BLaER1 (cell line): Measurements from ENCODE around the gene CYB5B.

Experiments used
- H3K27ac ChIP-seq: shearing (Covaris generic); formaldehyde crosslinking; 2 replicates; pipeline ENCODE4 v1.8.1; 2022
- H3K27me3 ChIP-seq: shearing (Covaris generic); formaldehyde crosslinking; 2 replicates; pipeline ENCODE4 v1.8.1; 2022
- H3K36me3 ChIP-seq: shearing (Covaris generic); formaldehyde crosslinking; 2 replicates; pipeline ENCODE4 v1.8.1; 2022
- H3K4me1 ChIP-seq: shearing (Covaris generic); formaldehyde crosslinking; 2 replicates; pipeline ENCODE4 v1.8.1; 2022
- H3K4me2 ChIP-seq: shearing (Covaris generic); formaldehyde crosslinking; 2 replicates; pipeline ENCODE4 v1.8.1; 2022
- H3K4me3 ChIP-seq: shearing (Covaris generic); formaldehyde crosslinking; 2 replicates; pipeline ENCODE4 v1.8.1; 2022
- H3K9ac ChIP-seq: shearing (Covaris generic); formaldehyde crosslinking; 2 replicates; pipeline ENCODE4 v1.8.1; 2022
- H3K9me3 ChIP-seq: shearing (Covaris generic); formaldehyde crosslinking; 2 replicates; pipeline ENCODE4 v1.8.1; 2022
- H4K20me1 ChIP-seq: shearing (Covaris generic); formaldehyde crosslinking; 2 replicates; pipeline ENCODE4 v1.8.1; 2022
- Cebpa-rat ChIP-seq: shearing (Covaris generic); IDR thresholded peaks from 2 replicates; pipeline ENCODE4 v1.8.1; 2022

CYB5B gene

GRCh38 chr16:69467080-69467479 is 42.7 kb downstream of the CYB5B start:
- Histone ChIP-seq H3K27ac (no peak overlapping the region), H3K9me3 (no peaks in the 10 kb centered on the region), H4K20me1 (peaks cover 25% of the 10 kb centered on the region), H3K27me3 (no peaks in the 10 kb centered on the region), H3K4me3 (no peak overlapping the region), H3K4me1 (peaks cover 77% of the 10 kb centered on the region), H3K9ac (no peak overlapping the region), H3K4me2 (no peak overlapping the region), H3K36me3 (peaks cover 13% of the 10 kb centered on the region)
- no peak for TF ChIP-seq Cebpa-rat

DNA sequence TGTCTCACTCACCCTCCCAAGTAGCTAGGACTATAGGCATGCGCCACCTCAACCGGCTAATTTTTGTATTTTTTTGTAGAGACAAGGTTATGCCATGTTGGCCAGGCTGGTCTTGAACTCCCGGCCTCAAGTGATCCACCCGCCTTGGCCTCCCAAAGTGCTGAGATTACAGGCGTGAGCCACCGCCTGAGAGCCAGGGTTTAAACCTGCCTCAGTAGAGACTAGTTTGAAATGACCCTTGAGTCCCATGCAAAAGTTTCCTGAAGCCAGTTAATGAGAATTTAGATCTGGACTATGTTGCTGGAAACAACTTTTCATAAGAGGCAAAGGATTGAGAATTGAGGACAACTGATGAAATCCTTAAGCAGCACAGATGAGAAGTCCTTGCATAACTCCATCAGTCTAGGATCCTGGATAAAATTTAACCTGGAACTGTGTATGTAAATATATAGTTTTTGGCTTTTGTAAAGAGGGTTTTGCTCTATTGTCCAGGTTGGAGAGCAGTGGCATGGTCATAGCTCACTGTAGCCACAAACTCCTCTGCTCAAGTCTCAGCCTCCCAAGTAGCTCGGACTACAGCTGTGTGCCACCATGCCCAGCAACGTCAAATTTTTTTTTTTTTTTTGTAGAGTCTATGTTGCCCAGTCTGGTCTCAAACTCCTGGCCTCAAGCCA is 43.2 kb downstream of the CYB5B start:
- Histone ChIP-seq H3K27me3 (no peaks in the 10 kb centered on the region), H3K4me3 (no peak overlapping the region), H4K20me1 (peaks cover 25% of the 10 kb centered on the region), H3K27ac (no peak overlapping the region), H3K36me3 (peaks cover 9% of the 10 kb centered on the region), H3K9me3 (no peaks in the 10 kb centered on the region), H3K4me1 (peaks cover 77% of the 10 kb centered on the region), H3K9ac (no peak overlapping the region), H3K4me2 (peak overlapping the region; percentile 64)
- no peak for TF ChIP-seq Cebpa-rat

DNA sequence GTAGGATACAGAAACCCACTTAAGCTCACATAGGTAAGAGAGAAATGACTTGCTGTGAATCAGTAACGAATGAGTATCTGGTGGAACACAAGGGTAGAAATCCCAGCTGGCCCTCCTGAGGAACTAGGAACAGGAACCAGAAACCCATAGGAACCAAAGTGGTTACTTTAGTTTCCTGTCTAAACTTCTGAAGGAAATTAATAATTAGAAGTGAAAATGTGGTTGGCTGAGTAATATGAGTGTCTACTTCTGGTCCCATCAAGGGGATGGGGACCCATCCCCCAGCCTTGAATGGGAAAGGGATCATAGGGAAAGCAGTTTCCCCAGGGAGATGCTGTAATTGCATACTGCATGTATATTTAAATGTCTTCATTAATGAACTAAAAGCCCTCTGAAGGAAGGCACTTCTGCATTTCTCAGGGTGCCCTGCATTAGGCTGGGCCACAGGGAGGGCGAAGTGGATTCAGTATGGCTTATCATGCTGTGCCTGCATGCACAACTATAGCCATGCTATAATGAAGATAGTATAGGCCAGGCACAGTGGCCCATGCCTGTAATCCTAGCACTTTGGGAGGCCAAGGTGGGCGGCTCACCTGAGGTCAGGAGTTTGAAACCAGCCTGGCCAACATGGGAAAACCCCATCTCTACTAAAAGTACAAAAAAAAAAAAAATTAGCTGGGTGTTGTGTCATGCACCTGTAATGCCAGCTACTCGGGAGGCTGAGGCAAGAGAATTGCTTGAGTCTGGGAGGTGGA is 45.6 kb downstream of the CYB5B start:
- Histone ChIP-seq H3K27ac (0 out of 2 replicates have a peak overlapping the region, but pooled peaks have one; percentile 39), H3K27me3 (no peaks in the 10 kb centered on the region), H3K4me3 (0 out of 2 replicates have a peak overlapping the region, but pooled peaks have one; percentile 26), H3K36me3 (no peaks in the 10 kb centered on the region), H3K4me1 (peaks cover 61% of the 10 kb centered on the region), H3K9ac (no peak overlapping the region), H3K9me3 (no peaks in the 10 kb centered on the region), H3K4me2 (peak overlapping the region; percentile 64), H4K20me1 (peaks cover 23% of the 10 kb centered on the region)
- no peak for TF ChIP-seq Cebpa-rat

GRCh38 chr16:69471121-69471520 is 46.7 kb downstream of the CYB5B start:
- Histone ChIP-seq H3K27me3 (no peaks in the 10 kb centered on the region), H3K4me3 (no peak overlapping the region), H3K4me1 (peaks cover 50% of the 10 kb centered on the region), H3K36me3 (no peaks in the 10 kb centered on the region), H3K9ac (no peak overlapping the region), H3K27ac (no peak overlapping the region), H4K20me1 (peaks cover 17% of the 10 kb centered on the region), H3K9me3 (no peaks in the 10 kb centered on the region), H3K4me2 (peak overlapping the region; percentile 64)
- no peak for TF ChIP-seq Cebpa-rat

GRCh38 chr16:69474408-69474807 is 50.0 kb downstream of the CYB5B start:
- Histone ChIP-seq H4K20me1 (peaks cover 11% of the 10 kb centered on the region), H3K9ac (no peak overlapping the region), H3K4me3 (no peak overlapping the region), H3K27me3 (no peaks in the 10 kb centered on the region), H3K9me3 (no peaks in the 10 kb centered on the region), H3K4me2 (no peak overlapping the region), H3K27ac (no peak overlapping the region), H3K4me1 (peaks cover 39% of the 10 kb centered on the region), H3K36me3 (no peaks in the 10 kb centered on the region)
- TF ChIP-seq Cebpa-rat, result no peak

GRCh38 chr16:69476920-69477443 is 52.6 kb downstream of the CYB5B start:
- H3K27me3 ChIP-seq, result no peaks in the 10 kb centered on the region
- H3K4me3 ChIP-seq, result no peak overlapping the region
- H3K36me3 ChIP-seq, result no peaks in the 10 kb centered on the region
- peaks cover 29% of the 10 kb centered on the region for H3K4me1 ChIP-seq
- H3K9me3 ChIP-seq, result no peaks in the 10 kb centered on the region
- no peaks in the 10 kb centered on the region for H4K20me1 ChIP-seq
- peak overlapping the region; percentile 34 for H3K4me2 ChIP-seq
- TF ChIP-seq Cebpa-rat, result no peak
- H3K27ac ChIP-seq, result no peak overlapping the region
- no peak overlapping the region for H3K9ac ChIP-seq

- Histone ChIP-seq H3K36me3 (no peaks in the 10 kb centered on the region), H3K27me3 (no peaks in the 10 kb centered on the region), H3K4me3 (no peak overlapping the region), H3K4me2 (peak overlapping the region; percentile 34), H3K4me1 (peaks cover 34% of the 10 kb centered on the region), H3K27ac (no peak overlapping the region), H3K9me3 (no peaks in the 10 kb centered on the region), H4K20me1 (no peaks in the 10 kb centered on the region), H3K9ac (no peak overlapping the region)
- TF ChIP-seq Cebpa-rat, result no peak
Measured at GRCh38 chr16:69477546-69477945, 53.1 kb downstream of the CYB5B start.

- TF ChIP-seq Cebpa-rat, result no peak
- H3K9ac ChIP-seq, result no peak overlapping the region
- H4K20me1 ChIP-seq, result no peaks in the 10 kb centered on the region
- H3K4me3 ChIP-seq, result no peak overlapping the region
- H3K36me3 ChIP-seq, result no peaks in the 10 kb centered on the region
- no peaks in the 10 kb centered on the region for H3K27me3 ChIP-seq
- H3K9me3 ChIP-seq, result no peaks in the 10 kb centered on the region
- no peak overlapping the region for H3K4me2 ChIP-seq
- H3K4me1 ChIP-seq, result peaks cover 37% of the 10 kb centered on the region
- no peak overlapping the region for H3K27ac ChIP-seq
Measured at GRCh38 chr16:69478685-69479084, 54.3 kb downstream of the CYB5B start.

- H3K4me3 ChIP-seq, result no peak overlapping the region
- peaks cover 37% of the 10 kb centered on the region for H3K4me1 ChIP-seq
- no peak for TF ChIP-seq Cebpa-rat
- no peak overlapping the region for H3K4me2 ChIP-seq
- no peaks in the 10 kb centered on the region for H4K20me1 ChIP-seq
- no peak overlapping the region for H3K9ac ChIP-seq
- no peak overlapping the region for H3K27ac ChIP-seq
- H3K27me3 ChIP-seq, result no peaks in the 10 kb centered on the region
- no peaks in the 10 kb centered on the region for H3K36me3 ChIP-seq
- no peaks in the 10 kb centered on the region for H3K9me3 ChIP-seq
Measured at GRCh38 chr16:69479775-69480174, 55.4 kb downstream of the CYB5B start.

DNA sequence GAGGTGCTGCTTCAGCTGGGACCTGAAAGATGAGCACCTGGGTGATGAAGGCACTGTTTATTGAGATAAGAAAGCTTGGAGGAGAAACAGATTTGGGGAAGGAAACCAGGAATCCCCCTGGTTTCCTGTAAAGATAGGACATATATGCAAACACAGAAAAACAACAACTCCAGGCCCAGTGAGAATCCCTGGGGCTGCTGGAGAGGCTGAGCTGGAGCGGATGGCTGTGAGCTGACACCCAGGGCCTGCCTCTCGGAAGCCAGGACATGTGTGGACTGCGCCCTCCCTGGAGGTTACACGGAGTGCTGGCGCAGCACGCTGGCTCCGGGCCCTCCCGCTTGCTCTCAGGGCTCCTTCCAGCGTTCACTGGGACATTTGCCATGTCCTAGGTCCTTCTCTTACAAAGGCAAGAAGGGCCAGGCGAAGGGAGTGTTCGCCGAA is 57.5 kb downstream of the CYB5B start:
- H3K9me3 ChIP-seq, result no peaks in the 10 kb centered on the region
- H3K27ac ChIP-seq, result peak overlapping the region; percentile 23; the same call in 1 of the 2 replicates
- no peaks in the 10 kb centered on the region for H3K27me3 ChIP-seq
- peak overlapping the region; percentile 39 for H3K4me2 ChIP-seq
- H3K4me1 ChIP-seq, result peaks cover 34% of the 10 kb centered on the region
- H3K9ac ChIP-seq, result no peak overlapping the region
- TF ChIP-seq Cebpa-rat, result no peak
- no peaks in the 10 kb centered on the region for H4K20me1 ChIP-seq
- H3K4me3 ChIP-seq, result no peak overlapping the region
- no peaks in the 10 kb centered on the region for H3K36me3 ChIP-seq
